Lower leg skin (tissue), 3 donors: ENCODE results near the gene RAD51.

ENCODE experiments used
- POLR2A ChIP-seq, 2 donors: fragments of 450-650 bp; IDR thresholded peaks; one replicate each; pipeline ENCODE4 v1.6.1; 2016 to 2017; ENCODE audit warnings: antibody characterized with exemption in 2 of 2, mild to moderate bottlenecking in 1 of 2, moderate library complexity in 1 of 2
- TF ChIP-seq, protein P1 (sequence below), 3 donors: fragments of 450-650 bp; IDR thresholded peaks; one replicate each; pipeline ENCODE4 v1.5.1; 2016; ENCODE audit warnings: antibody characterized with exemption in 3 of 3, mild to moderate bottlenecking in 3 of 3, moderate library complexity in 2 of 3

- TF ChIP-seq, protein P1, sequence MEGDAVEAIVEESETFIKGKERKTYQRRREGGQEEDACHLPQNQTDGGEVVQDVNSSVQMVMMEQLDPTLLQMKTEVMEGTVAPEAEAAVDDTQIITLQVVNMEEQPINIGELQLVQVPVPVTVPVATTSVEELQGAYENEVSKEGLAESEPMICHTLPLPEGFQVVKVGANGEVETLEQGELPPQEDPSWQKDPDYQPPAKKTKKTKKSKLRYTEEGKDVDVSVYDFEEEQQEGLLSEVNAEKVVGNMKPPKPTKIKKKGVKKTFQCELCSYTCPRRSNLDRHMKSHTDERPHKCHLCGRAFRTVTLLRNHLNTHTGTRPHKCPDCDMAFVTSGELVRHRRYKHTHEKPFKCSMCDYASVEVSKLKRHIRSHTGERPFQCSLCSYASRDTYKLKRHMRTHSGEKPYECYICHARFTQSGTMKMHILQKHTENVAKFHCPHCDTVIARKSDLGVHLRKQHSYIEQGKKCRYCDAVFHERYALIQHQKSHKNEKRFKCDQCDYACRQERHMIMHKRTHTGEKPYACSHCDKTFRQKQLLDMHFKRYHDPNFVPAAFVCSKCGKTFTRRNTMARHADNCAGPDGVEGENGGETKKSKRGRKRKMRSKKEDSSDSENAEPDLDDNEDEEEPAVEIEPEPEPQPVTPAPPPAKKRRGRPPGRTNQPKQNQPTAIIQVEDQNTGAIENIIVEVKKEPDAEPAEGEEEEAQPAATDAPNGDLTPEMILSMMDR (IDR thresholded peaks at IDR 0.05) = no peak
- no peak for TF ChIP-seq POLR2A (IDR thresholded peaks at IDR 0.05)
Measured at GRCh38 chr15:40702077-40702476, 7.1 kb downstream of the RAD51 start.
